Thoracic aorta (tissue), 2 donors: ENCODE measurements around the gene ATP4B. TPM values are rescaled to one million over a fixed set of nuclear protein-coding genes. Genes with fewer than 3 reads are reported as not detected.
"Not testable (repeated sequence)": the region's sequence is repeated elsewhere in the genome, so short reads cannot be mapped to it uniquely, and the experiment has no call there.

Experiments
- ATAC-seq: fragments of 150-250 bp; one replicate; pipeline ENCODE4 v1.8.0; 2017; ENCODE audit warnings: low read depth; ENCODE audit not compliant: insufficient number of reproducible peaks, low FRiP score
- DNase-seq: peaks from one replicate; pipeline ENCODE4 v3.0.0-alpha.2; 2020; ENCODE audit warnings: low spot score
- H3K27ac ChIP-seq, 2 donors: fragments of 200-600 bp; sonication (generic); 1 replicate in 1 of 2; 2 replicates in 1 of 2; pipeline ENCODE4 v1.5.1; 2016; ENCODE audit warnings: mild to moderate bottlenecking in 2 of 2, moderate library complexity in 2 of 2
- H3K27me3 ChIP-seq: fragments of 200-600 bp; sonication (generic); replicated peaks from 2 replicates; pipeline ENCODE4 v1.6.0; 2016; ENCODE audit warnings: mild to moderate bottlenecking; ENCODE audit not compliant: insufficient read depth
- H3K36me3 ChIP-seq: fragments of 200-600 bp; sonication (generic); one replicate; pipeline ENCODE4 v1.5.1; 2016
- H3K4me1 ChIP-seq, 2 donors: fragments of 200-600 bp; sonication (generic); 1 replicate in 1 of 2; 2 replicates in 1 of 2; pipeline versions ENCODE4 v1.5.1 to v1.6.0; 2016; ENCODE audit warnings: low read depth in 2 of 2, mild to moderate bottlenecking in 1 of 2; ENCODE audit not compliant: control insufficient read depth in 1 of 2
- H3K4me3 ChIP-seq: fragments of 200-600 bp; sonication (generic); 2 replicates; pipeline ENCODE4 v1.5.1; 2016; ENCODE audit warnings: mild to moderate bottlenecking
- H3K9me3 ChIP-seq: fragments of 200-600 bp; sonication (generic); 2 replicates; pipeline ENCODE4 v1.5.1; 2016
- CTCF ChIP-seq: fragments of 200-600 bp; sonication (generic); IDR thresholded peaks from one replicate; pipeline ENCODE4 v1.5.1; 2019; ENCODE audit warnings: antibody characterized with exemption
- total RNA-seq, 2 donors: library from RNA; depleted of rRNA; stranded (reverse); fragments of >200 nt; gene quantifications; one replicate each; pipeline versions ENCODE4 v1.1.0 to v1.2.3, GENCODE V29; 2016

ATP4B gene
- total RNA-seq, 2 donors from 2014 or later: 0.85 TPM; not detected in 1

- not testable (repeated sequence) for DNase-seq, H3K9me3 ChIP-seq, H3K4me1 ChIP-seq, H3K27ac ChIP-seq, H3K36me3 ChIP-seq, H3K4me3 ChIP-seq, H3K27me3 ChIP-seq, ATAC-seq
- TF ChIP-seq CTCF: peak; percentile 33
These were observed 36.5 kb downstream of the ATP4B start for GRCh38 chr13:113621498-113621897.

DNA sequence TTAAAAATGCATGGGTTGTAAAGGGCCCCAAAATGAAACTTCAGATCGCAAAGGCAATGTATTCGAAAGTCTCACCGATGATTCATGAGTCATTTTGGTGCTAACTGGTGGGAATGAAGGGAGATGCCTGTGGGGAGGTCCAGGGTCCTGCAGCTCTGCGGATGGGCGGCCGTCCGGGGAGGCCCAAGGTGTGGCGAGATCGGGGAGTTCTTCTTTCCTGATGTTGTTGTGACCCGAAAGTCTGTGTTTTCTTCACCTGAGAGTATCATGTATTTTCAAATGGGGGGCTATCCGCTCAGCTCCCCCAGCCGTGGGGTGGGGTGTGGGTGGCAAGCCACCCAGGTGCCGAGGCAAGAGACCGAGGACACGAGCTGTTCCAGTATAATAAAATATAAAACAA is 37.0 kb downstream of the ATP4B start:
- TF ChIP-seq CTCF: no peak
- Histone ChIP-seq H3K27me3 (no peaks in the 10 kb centered on the region), H3K27ac (no peak overlapping the region), H3K4me1 (peaks cover 0 to 2% of the 10 kb centered on the region in 2 donors), H3K36me3 (no peaks in the 10 kb centered on the region), H3K4me3 (no peak overlapping the region), H3K9me3 (no peaks in the 10 kb centered on the region)
- DNase-seq (no peak), ATAC-seq (no peak)

DNA sequence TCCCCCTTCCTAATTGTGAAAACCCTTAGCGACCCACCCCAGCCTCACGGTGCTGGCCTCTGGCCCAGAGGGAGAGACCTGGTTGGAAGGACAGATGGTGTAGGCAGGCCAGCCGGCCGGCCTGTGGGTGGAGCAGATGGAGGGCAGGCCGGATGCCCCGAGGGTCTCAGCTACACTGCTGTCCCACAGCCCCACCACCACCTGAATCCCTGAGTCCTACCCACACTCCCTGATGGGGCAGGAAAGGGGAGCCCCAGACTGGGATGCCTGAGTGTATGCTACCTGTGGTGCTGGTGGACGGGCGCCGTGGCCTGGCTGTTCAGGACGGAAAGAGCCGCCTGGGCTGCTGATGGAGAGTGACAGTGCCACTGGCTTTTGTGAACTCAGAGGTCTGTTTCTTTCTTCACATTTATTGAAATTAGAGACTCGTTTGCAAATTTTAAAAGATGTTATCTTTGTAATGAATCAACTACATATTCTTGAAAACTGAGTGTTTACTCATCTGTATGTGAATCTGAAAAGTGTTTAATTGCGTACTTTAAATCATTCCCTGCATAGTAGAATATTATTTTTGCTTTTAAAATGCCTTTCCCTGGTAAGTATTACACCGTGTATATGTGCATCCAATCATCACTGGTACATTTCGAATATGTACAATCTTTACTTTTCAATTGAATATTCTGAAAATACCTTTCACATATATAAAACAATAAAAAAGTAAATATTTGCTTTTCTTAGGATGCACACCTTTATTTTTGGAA is 37.8 kb downstream of the ATP4B start:
- H3K27me3 ChIP-seq: no peaks in the 10 kb centered on the region
- ATAC-seq (no peak), DNase-seq (no peak)
- H3K27ac ChIP-seq: no peak overlapping the region
- no peaks in the 10 kb centered on the region for H3K4me1 ChIP-seq
- H3K36me3 ChIP-seq: no peaks in the 10 kb centered on the region
- TF ChIP-seq CTCF: no peak
- no peaks in the 10 kb centered on the region for H3K9me3 ChIP-seq
- no peak overlapping the region for H3K4me3 ChIP-seq

DNA sequence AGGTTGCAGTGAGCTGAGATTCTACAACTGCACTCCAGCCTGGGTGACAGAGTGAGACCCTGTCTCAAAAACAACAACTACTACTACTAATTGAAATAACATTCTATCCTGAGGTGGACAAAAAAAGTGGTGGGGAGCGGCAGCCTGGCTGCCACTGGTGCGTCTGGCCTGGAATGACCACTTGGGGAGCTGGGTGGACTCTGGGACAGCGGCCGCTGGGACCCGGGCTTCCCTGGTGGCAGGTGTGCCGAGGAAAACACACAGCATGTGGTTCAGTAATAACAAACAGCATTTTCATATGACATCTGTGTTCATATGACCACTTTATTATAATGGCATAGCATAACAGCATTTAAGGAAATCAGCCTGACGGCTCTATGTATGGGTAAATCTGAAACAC is 39.5 kb downstream of the ATP4B start:
- no peaks in the 10 kb centered on the region for H3K36me3 ChIP-seq
- H3K27me3 ChIP-seq: no peaks in the 10 kb centered on the region
- DNase-seq: no peak
- ATAC-seq: no peak
- no peak overlapping the region for H3K27ac ChIP-seq
- TF ChIP-seq CTCF: no peak
- H3K4me3 ChIP-seq: no peak overlapping the region
- H3K4me1 ChIP-seq: no peaks in the 10 kb centered on the region
- no peaks in the 10 kb centered on the region for H3K9me3 ChIP-seq

DNA sequence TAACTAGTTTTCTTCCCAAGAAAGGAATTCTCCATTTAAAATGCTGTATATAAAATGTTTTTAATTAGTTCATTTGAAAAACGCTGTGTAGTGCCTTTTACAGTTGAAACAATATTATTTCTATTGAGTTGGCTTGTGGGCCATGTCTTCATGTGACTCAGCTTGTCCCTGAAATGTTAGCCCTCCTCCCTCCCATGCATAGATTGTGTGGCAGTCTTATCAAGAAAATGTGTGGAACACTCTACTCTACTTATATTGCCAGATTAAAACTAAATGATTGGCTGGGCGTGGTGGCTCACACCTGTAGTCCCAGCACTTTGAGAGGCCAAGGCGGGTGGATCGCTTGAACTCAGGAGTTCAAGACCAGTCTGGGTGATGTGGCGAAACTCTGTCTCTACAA is 40.0 kb downstream of the ATP4B start:
- DNase-seq (no peak), ATAC-seq (no peak)
- H3K4me3 ChIP-seq: no peak overlapping the region

More for the DNA sequence above, 40.0 kb downstream of the ATP4B start:
- Histone ChIP-seq H3K4me1 (no peaks in the 10 kb centered on the region), H3K9me3 (no peaks in the 10 kb centered on the region), H3K27me3 (no peaks in the 10 kb centered on the region), H3K36me3 (no peaks in the 10 kb centered on the region), H3K27ac (no peak overlapping the region)
- TF ChIP-seq CTCF: no peak
